GM19240 (cell line): Measurements from ENCODE around the gene OR13J1.
"Not testable (repeated sequence)": the region's sequence is repeated elsewhere in the genome, so short reads cannot be mapped to it uniquely, and the experiment has no call there.

ENCODE experiments used
- DNase-seq: peaks from one replicate; pipeline ENCODE4 v3.0.0; 2011; ENCODE audit warnings: low spot score; ENCODE audit not compliant: insufficient read length

The OR13J1 gene, protein sequence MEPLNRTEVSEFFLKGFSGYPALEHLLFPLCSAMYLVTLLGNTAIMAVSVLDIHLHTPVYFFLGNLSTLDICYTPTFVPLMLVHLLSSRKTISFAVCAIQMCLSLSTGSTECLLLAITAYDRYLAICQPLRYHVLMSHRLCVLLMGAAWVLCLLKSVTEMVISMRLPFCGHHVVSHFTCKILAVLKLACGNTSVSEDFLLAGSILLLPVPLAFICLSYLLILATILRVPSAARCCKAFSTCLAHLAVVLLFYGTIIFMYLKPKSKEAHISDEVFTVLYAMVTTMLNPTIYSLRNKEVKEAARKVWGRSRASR

DNA sequence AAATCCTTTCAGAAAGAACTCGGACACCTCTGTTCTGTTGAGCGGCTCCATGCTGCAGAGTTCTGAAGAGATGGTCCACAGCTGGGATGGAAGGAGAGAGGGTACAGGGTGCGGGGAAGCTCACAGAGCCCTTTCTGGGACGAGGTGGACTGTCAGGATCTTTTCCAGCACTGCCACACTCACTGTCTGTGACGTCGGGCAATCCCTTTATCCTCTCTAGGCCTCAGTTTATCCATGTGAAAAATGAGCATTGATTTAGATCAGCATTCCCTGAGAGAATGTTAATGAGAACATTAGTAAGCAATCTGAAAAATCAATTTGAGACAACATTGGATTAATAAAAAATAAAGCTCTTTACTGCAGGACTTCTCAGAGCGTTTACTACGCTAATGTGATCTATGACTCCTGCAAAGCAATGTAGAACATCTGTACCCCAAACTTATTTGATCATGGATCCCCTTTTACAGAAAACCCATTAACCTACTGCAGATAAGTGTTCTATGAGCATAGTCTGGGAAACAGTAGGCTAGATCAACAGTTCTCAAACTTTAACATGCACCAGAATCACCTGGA lies at the start of gene OR13J1:
OR13J1 (minus strand) TSS at position 51 of the 573 bp plus-strand sequence; CDS start at position 51, 0 bp downstream.
- no peak for DNase-seq

DNA sequence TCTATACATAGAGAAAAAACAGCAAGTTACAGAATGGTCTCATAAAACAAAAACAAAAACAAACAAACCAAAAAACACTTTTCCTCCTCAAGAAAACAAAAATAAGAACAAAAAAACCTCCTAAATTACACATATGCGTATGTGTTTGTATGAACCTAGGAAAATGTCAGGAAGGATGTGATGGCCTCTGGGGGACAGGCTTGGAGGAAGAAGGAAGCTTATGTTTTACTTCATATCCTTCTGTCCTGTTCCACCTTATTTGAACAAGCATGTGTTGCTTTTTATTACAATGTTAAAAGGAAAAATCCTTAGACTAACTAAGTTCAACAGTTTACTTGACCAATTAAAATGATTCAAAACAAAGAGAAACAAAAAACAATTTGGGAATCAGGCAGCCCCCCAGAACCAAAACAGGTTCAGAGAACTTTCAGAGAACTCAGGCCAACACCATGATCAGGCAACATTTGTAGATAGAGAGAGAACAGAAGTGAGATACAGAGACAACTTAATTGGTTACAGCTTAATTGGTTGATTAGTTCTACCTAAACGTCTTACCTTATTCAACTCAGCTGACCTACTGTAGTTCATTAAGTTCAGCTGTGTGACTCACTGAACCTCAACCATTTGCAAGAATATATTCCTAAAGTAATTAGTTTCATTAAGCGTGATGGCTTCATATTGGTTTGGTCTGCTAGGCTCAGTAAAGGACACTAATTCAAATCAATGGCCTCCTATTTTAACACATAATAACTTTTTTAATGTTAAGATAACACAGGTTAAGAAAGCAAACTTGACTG lies 49.2 kb upstream of the OR13J1 start:
- no peak for DNase-seq

DNA sequence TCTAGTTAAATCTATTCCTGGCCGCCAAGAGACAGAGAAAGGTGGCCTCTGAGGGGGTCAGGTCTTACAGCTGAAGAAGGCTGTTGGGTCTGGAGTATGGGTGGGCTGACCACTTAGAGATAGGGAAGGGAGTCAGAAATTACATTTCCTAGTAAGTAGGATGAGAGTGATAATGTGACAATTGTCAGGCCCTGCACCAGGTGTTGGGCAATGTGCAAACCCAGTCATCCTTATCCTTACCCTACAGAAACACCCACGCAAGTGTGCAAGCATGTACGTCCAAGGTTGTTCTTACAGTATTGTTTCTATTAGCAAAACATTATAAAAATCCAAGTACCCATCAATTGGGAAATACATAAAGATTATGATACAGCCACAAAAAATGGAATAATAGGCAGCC lies 48.6 kb upstream of the OR13J1 start:
- no peak for DNase-seq

DNA sequence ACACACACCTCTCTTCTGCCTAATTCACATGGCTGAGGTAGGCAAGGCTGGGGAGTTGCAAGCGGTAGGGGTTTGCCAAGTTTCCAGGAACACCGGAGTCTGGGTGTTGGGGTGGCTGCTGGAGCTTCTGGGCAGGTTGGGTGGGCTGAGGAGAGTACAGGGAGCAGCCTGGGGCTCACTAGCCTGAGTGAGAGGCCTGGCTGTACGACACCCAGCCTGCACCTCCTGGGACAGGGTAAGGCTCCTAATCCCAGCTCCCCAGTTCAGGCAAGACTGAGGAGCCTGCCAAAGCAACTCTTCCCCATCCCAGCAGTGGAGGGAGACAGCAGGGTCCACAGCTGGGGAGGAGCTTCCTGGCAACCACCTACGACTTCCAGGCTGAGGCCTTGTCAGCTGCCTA lies 47.1 kb upstream of the OR13J1 start:
- no peak for DNase-seq

DNA sequence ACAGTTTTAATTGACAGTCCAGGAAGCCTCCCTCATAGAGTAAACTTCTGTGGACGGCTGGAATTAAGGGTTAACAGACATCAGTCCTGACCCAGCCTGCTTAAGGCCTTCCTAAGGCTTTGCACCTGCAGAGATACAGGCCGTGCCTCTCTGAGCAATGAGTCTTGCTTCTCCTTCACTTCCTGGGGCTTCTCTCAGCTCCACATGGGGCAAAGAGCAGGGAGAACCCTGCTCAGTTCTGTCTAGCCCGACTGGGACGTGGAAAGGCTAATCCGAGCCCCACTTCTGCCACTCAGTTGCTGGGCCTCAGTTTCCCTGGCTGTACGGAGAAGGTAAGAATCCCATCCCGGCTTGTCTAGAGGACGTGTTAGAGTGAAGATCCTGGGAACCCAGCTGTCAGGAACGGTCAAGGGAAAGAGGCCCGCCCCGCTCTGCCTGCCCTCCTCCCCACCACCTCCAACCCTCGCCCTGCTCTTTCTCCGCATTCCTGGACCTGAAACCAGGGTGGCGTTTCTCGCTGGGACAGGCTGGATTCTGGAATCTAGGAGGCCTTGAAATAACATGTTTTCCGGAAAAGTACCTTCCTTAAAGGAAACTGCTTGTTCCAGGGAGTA lies 45.6 kb upstream of the OR13J1 start:
- no peak for DNase-seq

DNA sequence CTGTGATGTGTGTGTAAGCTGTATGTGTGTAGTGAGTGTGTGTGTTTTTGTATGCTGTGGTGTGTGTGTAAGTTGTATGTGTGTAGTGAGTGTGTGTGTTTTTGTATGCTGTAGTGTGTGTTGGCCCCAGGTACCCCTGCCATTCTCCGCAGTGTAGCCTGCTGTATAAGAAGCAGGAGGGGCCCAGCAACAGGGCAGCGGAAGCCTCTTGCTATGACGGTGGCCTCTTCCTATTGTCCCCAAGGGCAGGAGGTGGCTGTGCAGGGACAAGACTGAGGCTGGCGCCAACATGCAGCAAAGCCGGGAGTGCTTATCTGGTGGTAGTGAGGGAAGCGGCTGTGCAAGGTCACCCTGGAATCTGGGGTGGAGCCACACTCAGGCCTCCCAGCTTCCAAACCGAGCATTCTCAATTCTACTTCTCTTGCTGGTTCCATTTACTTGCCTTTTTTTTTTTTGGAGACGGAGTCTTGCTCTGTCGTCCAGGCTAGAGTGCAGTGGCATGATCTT lies 44.2 kb upstream of the OR13J1 start:
- no peak for DNase-seq

DNA sequence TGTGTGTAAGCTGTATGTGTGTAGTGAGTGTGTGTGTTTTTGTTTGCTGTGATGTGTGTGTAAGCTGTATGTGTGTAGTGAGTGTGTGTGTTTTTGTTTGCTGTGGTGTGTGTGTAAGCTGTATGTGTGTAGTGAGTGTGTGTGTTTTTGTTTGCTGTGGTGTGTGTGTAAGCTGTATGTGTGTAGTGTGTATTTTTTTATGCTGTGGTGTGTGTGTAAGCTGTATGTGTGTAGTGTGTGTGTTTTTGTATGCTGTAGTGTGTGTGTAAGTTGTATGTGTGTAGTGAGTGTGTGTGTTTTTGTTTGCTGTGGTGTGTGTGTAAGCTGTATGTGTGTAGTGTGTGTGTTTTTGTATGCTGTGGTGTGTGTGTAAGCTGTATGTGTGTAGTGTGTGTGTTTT lies 43.2 kb upstream of the OR13J1 start:
- DNase-seq: not testable (repeated sequence)

DNA sequence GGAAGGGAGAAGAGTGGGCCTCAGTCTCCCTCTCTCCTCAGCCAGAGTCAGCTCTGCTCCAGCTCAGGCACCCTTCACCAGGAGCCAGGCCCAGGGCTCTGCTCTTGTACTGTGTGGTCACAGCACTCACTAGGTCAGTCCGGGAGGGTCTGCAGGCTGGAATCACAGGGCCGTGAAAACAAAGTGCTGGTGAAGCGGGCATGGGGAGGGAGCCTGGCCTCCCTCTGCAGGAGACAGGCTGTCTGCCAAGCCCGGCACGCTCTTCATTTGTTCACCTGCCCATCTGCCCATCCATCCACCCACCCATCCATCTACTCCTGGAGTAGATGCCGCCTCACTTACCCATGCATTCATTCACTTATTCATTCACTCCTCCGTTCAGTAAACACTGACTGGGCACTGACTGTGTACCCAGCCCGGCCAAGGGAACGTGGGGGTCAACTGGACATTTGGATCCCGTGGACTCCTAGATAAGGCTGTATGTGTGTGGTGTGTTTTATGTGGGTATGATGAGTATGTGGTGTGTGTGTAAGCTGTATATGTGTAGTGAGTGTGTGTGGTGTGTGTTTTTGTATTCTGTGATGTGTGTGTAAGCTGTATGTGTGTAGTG lies 42.7 kb upstream of the OR13J1 start:
- DNase-seq: no peak

DNA sequence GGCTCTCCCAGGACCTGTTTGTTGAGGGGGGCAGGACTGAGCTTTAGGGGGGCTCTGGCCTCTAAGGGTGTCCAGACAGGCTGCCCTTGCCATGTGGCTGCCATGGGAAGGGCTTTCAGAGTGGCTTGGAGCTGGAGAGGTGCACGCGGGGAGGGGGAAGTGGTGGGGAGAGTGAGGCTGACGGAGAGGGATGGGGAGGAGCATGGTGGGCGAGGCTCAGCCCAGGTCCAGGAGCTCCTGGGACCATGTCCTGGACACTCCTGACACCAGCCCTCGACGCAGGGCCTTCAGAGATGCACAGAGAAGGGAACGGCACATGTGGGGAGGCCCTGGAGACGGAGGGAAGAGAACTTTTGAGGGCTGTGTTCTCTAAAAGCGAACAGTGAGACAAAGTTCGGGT lies 41.5 kb upstream of the OR13J1 start:
- DNase-seq: no peak

DNA sequence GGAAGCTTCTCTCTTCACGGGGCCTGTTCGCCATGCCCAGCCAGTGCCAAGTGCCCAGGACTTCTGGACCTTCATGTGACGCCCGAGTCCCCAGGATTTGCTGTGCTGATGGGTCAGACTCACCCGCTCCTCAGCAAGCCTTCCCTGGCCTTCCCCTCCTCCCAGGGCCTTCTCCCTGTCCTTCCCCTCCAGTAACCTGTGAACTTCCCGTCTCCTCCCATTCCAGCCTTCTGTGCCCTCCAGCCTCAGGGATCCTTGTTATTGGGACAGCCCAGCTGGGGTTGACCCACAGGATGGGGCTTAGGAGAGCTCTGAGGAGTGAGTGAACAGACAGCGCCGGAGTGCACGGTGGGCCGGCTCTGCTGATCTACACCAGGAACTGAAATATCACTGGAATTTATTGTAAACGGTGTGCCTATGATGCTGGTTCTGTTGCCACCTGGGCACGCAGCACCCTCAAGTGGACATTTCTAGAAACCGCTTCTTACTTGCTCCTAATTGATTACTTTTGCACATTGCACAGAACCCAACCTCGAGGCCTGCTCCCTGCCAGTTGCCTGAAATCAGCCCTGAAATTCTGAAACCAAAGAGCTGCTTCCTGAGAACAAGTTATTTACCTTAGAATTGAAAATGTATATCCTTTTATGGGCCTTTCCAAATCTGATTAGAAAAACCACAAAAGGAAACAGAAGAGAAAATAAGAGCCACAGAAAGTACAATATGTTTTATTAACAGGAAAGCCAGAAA lies 40.6 kb upstream of the OR13J1 start:
- no peak for DNase-seq

DNA sequence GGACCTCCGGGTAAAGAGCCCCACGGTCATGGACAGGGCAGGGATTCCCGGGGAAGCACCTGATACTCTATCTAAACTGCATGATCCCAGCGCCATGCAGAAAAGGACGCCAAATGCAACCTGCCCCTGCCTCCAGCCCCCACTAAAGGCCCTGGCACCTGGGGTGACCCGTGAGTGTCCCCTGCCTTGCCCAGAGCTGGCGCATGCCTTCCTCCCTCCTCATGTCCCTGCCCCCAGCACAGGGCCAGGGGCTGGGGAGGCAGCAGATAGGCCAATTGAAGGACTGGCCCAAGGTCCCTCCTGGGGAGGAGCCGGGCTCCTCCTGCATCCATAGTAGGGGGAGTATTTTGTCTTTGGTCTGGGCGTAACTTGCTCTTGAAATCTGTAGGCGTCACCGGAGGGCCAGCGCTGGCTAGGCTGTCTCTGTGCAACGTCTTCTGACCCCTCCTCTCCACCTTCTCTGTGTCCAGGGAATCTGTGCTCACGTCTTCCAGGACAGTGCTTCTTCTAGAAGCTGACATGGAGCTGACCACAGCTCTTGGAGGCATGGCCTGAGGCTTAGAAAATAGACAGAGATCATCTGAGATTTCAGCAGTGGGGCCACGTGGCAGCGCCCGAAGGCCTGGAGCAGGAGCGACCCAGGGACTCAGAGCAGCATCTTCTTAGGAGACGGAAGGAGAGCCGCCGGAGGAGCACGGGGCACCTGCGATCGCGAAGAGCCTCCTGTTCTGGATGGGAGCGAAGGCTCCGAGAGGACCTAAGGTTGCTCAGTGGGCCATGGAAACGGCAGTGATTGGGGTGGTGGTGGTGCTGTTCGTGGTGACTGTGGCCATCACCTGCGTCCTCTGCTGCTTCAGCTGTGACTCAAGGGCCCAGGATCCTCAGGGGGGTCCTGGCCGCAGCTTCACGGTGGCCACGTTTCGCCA lies 39.7 kb upstream of the OR13J1 start:
- no peak for DNase-seq

DNA sequence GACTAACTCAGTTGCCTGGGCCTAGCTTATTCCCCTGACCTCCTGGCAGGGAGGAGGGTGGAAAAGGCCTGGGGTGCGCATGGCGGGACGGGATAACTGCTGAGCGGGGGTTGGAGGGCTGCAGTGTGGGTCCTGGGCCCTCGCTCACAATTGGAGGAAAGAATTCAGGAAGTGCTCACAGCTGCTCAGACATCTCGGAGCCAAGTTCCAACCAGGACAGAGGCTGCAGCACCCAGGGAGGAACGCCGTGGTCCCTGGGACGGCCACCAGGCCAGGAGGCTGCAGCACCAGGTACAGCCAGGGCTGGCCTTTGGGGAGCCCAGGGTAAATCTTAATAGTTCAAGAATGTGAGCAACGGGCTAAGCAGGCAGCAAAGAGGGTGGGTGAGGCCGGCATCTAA lies 39.1 kb upstream of the OR13J1 start, which contains the start of gene SPAAR:
SPAAR (plus strand) TSS at position 217 of the 400 bp plus-strand sequence. CDS start 974 bp downstream, outside the sequence.
- no peak for DNase-seq

DNA sequence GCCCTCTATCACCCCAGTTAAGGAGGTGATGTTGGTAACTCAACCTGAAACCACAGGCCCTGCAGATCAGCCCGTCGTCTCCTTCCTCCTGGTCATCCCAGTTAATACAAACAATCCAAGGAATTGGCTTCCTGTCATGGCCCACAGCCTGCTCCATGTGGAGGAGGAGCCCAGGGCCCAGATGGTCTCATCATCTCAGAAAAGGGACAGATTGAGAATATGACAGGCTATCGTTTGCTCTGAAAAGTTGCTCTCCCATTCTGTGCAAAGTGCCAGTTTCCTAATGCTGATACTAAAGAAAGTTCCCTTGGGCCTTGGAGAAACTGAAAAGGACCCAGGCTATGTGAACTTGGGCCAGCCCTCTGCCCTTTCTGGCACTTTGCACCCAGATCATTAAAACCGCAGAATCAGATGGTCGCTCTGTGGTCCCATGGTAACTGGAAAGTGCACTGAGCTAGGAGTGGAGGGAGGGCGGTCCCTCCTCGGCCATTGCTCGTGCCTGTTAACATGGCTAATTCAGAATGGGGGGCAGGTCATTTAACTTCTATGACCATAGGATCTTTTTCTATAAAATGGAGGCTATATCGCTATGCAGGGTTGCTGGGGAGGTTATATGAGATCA lies 38.4 kb upstream of the OR13J1 start:
- DNase-seq: no peak

DNA sequence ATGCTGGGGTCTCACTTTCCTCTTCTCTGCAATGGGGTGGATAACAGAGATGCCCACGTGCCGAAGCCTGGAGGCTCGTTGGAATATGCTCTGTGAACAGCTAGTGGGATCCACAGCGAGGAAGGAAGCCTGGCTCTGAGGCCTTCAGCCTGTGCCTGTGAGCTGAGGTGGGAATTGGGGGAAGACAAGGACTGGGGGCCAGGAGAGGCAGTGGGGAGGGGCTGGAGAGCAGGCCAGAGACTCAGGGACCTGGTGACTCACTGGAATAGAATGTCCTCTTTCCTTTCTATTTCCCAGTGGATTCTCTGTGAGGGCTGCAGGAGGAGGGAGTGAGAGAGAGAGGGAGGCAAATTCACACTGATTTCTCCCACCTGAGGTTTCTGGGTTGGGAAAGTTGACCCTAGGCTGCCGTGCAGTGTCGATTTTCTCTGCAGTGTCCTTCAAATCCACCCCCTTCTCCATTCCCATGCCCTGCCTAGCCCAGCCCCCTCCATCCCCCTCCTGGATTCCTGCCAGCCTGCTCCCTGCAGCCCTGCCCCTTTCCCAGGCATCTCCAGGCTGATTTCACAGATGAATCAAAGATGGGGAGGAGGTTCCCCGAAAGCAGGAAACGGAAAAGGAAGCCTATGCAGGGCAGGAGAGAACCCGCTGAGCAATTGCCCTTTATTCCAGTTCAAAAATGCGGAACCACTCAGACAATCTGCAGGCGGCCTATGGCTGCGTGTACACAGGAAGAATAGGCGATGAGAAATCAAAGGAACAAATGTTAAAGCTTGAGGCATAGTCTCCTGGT lies 37.7 kb upstream of the OR13J1 start:
- no peak for DNase-seq

DNA sequence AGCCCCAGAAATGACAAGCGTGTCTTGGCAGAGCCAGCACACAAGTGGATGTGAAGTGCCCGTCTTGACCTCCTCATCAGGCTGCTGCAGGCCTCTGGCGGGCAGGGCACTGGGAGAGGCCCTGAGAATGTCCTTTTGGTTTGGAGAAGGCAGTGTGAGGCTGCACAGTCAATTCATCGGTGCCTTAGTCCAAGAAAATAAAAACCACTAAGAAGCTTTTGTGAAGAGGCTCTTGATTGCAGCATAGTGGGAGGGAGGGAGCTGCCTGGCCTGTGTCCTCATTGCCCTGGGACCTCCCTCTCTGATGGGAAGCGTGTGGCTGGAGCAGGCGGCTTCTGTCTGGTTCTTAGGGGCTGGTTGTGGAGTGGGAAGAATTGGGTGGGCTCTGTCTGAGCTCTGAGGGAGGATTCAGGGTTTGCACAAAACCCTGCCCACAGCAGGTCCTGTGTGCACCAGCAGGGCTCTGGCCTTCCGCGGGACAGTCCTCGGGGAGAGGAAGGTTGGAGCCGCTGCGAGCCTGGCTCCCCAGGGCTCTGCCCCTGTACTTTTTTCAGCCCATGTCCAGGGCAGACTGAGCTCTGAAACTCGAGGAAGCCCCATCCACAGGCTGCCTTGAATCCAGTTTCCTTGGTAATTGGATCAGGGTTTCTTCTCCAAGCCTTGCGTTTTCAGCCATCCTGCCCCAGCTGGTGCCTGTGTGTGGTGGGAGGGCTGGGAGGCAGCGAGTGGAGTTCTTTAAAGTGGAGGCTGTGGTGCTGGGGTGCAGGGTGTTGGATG lies 36.9 kb upstream of the OR13J1 start:
- no peak for DNase-seq

DNA sequence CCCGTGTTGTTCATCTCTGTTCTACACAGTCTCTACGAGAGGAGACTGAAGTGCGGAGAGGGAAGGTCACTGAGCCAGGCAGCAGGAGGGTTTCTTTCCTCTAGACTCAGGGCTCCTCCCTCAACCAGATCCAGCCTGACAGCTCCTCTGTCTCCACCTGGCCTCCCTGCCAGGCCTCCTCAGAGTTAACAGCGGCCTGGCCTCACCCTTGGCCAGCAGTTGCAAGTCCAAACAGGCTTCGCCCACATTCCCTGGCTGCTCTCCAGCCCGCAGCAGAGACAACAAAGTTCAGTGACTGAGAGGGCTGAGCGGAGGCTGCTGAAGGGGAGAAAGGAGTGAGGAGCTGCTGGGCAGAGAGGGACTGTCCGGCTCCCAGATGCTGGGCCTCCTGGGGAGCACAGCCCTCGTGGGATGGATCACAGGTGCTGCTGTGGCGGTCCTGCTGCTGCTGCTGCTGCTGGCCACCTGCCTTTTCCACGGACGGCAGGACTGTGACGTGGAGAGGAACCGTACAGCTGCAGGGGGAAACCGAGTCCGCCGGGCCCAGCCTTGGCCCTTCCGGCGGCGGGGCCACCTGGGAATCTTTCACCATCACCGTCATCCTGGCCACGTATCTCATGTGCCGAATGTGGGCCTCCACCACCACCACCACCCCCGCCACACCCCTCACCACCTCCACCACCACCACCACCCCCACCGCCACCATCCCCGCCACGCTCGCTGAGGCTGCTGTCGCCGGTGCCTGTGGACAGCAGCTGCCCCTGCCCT lies 35.9 kb upstream of the OR13J1 start, which contains the start of gene HRCT1:
HRCT1 (plus strand) TSS at position 291 of the 768 bp plus-strand sequence; CDS start at position 377, 86 bp downstream.
- no peak for DNase-seq
